HG02610 (cell line): ENCODE data around the gene CDC123.
A peak's percentile ranks its signal among the peaks of the same experiment; 100 is the strongest.
"Not testable (repeated sequence)": the region's sequence is repeated elsewhere in the genome, so short reads cannot be mapped to it uniquely, and the experiment has no call there.

ENCODE experiments used
- ATAC-seq: cut with Tn5 transposase; IDR thresholded peaks from one replicate; pipeline ENCODE4 v1.9.1; 2021; ENCODE audit warnings: mild to moderate bottlenecking, moderate library complexity; ENCODE audit not compliant: unreplicated experiment

Gene CDC123

GRCh38 chr10:12228851-12229250, 32.9 kb downstream of the CDC123 start:
- no peak for ATAC-seq

- not testable (repeated sequence) for ATAC-seq
Observed at GRCh38 chr10:12234687-12235086, 38.7 kb downstream of the CDC123 start.

- no peak for ATAC-seq
Observed at GRCh38 chr10:12235116-12235694, 39.2 kb downstream of the CDC123 start.

- no peak for ATAC-seq
Observed at GRCh38 chr10:12235796-12236195, 39.8 kb downstream of the CDC123 start.

- no peak for ATAC-seq
Observed at GRCh38 chr10:12237265-12238220, 41.6 kb downstream of the CDC123 start.

GRCh38 chr10:12238821-12239220, 42.8 kb downstream of the CDC123 start:
- no peak for ATAC-seq

- ATAC-seq: peak; percentile 76
Observed at GRCh38 chr10:12241810-12242529, 46.0 kb downstream of the CDC123 start.

- ATAC-seq: no peak
Observed at GRCh38 chr10:12243864-12244620, 48.1 kb downstream of the CDC123 start.

GRCh38 chr10:12250181-12250580, 54.2 kb downstream of the CDC123 start:
- no peak for ATAC-seq

GRCh38 chr10:12250702-12251101, 54.7 kb downstream of the CDC123 start:
- not testable (repeated sequence) for ATAC-seq

- ATAC-seq: no peak
Observed at GRCh38 chr10:12251581-12251980, 55.6 kb downstream of the CDC123 start.

- ATAC-seq: peak; percentile 54
Observed at GRCh38 chr10:12252882-12253546, 57.0 kb downstream of the CDC123 start.

- no peak for ATAC-seq
Observed at GRCh38 chr10:12255048-12255447, 59.1 kb downstream of the CDC123 start.

GRCh38 chr10:12259988-12260387, 64.0 kb downstream of the CDC123 start:
- no peak for ATAC-seq

GRCh38 chr10:12262278-12262981, 66.4 kb downstream of the CDC123 start:
- no peak for ATAC-seq

GRCh38 chr10:12264204-12264940, 68.4 kb downstream of the CDC123 start:
- peak; percentile 85 for ATAC-seq

GRCh38 chr10:12269056-12269455, 73.1 kb downstream of the CDC123 start:
- no peak for ATAC-seq

- no peak for ATAC-seq
Observed at GRCh38 chr10:12271210-12271540, 75.2 kb downstream of the CDC123 start.

- ATAC-seq: not testable (repeated sequence)
Observed at GRCh38 chr10:12277862-12278261, 81.9 kb downstream of the CDC123 start.
